Measurements from ENCODE around the gene CAV2.
A peak's percentile ranks its signal among the peaks of the same experiment; 100 is the strongest.

The CAV2 gene

DNA sequence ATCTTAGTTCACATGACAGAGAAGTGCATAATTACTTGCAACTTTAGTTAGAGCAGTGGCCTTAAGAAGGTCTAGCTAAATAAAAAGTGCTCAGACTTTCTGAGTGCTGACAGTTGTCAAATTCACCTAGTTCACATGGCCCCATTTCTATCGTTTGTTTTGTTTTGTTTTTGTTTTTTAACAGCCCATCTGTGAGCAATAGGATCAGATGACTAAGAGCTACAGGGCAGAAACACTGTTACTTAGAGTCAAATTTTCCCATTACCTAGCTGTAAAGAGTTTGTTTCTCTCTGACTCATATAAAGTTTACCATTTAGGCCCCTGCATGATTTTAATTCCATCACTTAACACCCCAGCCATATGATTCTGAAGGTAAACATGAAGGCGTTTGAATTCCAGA lies 44.1 kb downstream of the CAV2 start:
- no peak overlapping the region for H3K4me3 ChIP-seq
- no peak for DNase-seq (ENCODE audit: low spot score)
- H3K27ac ChIP-seq, result peak overlapping the region; percentile 6 to 36
- no peak for TF ChIP-seq CTCF (IDR thresholded peaks at IDR 0.05)

DNA sequence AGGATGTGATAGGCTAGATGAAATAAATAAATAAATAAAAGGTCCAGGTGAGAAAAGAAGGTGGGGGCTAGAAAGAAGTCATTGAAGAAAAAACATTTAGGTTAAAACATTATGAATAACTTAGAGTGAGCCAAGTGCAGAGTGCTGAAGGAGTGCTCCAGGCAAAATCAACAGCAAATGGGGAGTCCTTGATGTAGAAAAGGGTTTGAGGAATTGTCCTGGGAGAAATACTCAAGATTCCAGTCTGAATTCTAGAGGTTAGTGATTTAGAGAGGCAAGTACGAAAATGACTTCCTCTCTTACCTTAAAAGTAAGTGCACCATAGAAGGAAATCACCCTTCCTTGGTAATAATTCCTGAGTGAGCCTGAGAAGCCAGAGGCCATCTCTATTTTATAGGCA lies 44.9 kb downstream of the CAV2 start:
- H3K27ac ChIP-seq, result peak overlapping the region in 1 of 2 donors; percentile 8
- no peak overlapping the region for H3K4me3 ChIP-seq
- TF ChIP-seq CTCF (IDR thresholded peaks at IDR 0.05), result no peak
- DNase-seq (ENCODE audit: low spot score), result no peak

- Histone ChIP-seq H3K4me3 (no peak overlapping the region), H3K27ac (peak overlapping the region; percentile 8 to 41)
- no peak for DNase-seq (ENCODE audit: low spot score)
- no peak for TF ChIP-seq CTCF (IDR thresholded peaks at IDR 0.05)
These were observed 46.0 kb downstream of the CAV2 start for GRCh38 chr7:116545411-116545993.

GRCh38 chr7:116546054-116546453 lies 46.5 kb downstream of the CAV2 start:
- Histone ChIP-seq H3K4me3 (no peak overlapping the region), H3K27ac (peak overlapping the region; percentile 0 to 41)
- no peak for DNase-seq (ENCODE audit: low spot score)
- TF ChIP-seq CTCF (IDR thresholded peaks at IDR 0.05), result no peak

GRCh38 chr7:116546916-116547315 lies 47.4 kb downstream of the CAV2 start:
- no peak for TF ChIP-seq CTCF (IDR thresholded peaks at IDR 0.05)
- H3K4me3 ChIP-seq, result no peak overlapping the region
- H3K27ac ChIP-seq, result peak overlapping the region; percentile 41 to 58
- no peak for DNase-seq (ENCODE audit: low spot score)

- peak overlapping the region; percentile 41 to 58 for H3K27ac ChIP-seq
- no peak for DNase-seq (ENCODE audit: low spot score)
- TF ChIP-seq CTCF (IDR thresholded peaks at IDR 0.05), result no peak
- no peak overlapping the region for H3K4me3 ChIP-seq
These were observed 47.8 kb downstream of the CAV2 start for GRCh38 chr7:116547347-116547746.

GRCh38 chr7:116548506-116548905 lies 49.0 kb downstream of the CAV2 start:
- no peak for TF ChIP-seq CTCF (IDR thresholded peaks at IDR 0.05)
- Histone ChIP-seq H3K4me3 (no peak overlapping the region), H3K27ac (peak overlapping the region in 1 of 2 donors; percentile 31)
- DNase-seq (ENCODE audit: low spot score), result no peak
